GM18517 (cell line): Measurements from ENCODE around the gene CHST8.

Experiments
- ATAC-seq: cut with Tn5 transposase; IDR thresholded peaks from one replicate; pipeline ENCODE4 v1.9.1; 2021; ENCODE audit warnings: mild to moderate bottlenecking, moderate library complexity; ENCODE audit not compliant: unreplicated experiment

CHST8 gene

DNA sequence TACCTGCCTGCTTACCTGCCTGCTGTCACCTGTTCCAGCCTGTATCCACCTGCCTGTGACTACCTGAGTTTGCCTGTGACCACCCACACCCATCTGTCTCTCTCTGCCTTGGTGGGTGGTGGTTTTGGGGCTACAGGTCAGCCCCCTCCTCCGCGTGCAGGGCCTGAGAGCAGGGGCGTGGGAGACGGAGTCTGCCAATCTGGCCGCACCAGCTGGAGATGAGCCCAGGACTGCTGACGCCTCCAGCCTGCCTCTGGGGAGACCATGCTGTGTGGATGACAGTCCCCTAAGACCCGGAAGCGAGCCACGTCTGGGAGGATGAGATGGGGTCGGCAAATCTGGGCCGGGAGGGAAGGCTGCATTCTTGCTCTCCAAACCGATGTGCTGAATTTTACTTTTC lies 159.0 kb downstream of the CHST8 start:
- no peak for ATAC-seq

DNA sequence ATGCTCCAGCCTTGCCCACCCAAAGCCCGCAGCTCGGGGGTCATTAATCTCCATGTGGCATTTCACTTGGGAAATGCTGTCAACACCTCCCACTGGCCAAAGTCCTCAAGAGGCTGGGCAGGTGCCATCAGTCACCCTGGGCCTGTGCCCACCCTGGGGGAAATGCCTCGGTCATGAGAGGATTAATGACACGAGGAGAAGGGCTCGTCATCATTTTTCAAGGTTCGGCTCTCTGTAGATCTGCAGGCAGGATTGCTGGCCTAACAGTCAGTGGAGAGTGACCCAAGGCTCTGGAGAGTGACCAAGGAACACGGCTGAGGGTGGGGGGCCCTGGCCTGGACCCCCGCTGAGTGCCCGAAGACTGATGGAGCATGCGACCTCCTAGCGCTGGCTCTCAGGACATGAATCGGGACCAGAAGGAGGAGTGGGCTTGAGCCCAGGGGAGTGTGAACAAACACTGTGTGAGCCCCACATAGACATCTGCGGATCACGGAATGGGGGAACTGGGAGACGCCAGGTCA lies 159.7 kb downstream of the CHST8 start:
- no peak for ATAC-seq

- ATAC-seq = no peak
These were observed 160.2 kb downstream of the CHST8 start for GRCh38 chr19:33781996-33782395.

DNA sequence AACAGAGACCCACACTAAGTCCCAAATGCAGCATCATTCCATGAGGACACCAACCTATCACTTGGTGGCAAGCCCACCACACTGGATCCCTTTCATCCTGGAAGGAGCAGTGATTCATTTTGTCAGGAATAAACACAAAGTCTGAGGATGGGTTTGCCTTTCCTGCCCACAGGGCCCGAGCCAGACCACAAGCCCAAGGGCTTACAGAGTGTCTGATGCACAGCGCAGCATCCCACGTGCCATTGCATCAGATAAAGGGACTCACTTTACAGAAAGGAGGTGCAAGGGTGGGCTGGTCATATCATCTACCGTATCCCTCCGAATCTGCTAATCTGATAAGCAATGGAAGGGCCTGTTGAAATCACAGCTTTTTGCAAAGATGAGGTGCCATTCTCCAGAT lies 162.7 kb downstream of the CHST8 start:
- no peak for ATAC-seq

DNA sequence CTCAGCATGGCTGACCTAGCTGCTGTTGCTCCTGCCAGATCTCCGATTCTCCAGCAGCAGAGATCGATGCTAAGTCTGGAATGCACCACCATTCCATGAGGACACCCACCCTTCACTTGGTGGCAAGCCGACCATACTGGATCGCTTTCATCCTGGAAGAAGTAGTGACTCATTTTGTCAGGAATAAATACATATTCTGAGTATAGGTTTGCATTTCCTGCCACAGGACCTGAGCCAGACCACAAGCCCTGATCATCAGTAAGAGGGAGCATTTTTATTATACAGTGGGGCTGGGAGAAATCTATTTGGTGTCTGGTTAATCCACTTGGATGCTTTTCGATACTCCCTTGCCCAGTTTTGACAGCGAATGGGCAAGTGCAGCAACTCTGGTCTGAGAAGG lies 164.0 kb downstream of the CHST8 start:
- ATAC-seq = no peak

GRCh38 chr19:33788676-33789075 lies 166.9 kb downstream of the CHST8 start:
- no peak for ATAC-seq

DNA sequence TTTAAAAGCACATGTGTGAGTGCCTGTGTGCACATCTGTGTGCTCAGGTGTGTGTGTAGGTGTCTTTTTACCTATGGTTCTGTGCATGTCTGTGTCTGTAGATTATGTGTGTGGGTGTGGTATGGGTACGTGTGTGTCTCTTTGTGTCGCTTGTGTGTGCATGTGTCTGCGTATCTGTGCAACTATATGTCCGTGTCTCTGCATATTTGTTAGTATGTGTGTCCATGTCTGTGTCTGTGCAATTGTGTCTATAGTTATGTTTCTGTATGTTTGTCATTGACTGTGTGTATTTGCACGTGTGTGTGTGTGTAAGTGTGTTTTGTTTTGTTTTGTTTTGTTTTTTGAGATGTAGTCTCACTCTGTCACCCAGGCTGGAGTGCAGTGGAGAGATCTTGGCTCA lies 167.6 kb downstream of the CHST8 start:
- no peak for ATAC-seq

DNA sequence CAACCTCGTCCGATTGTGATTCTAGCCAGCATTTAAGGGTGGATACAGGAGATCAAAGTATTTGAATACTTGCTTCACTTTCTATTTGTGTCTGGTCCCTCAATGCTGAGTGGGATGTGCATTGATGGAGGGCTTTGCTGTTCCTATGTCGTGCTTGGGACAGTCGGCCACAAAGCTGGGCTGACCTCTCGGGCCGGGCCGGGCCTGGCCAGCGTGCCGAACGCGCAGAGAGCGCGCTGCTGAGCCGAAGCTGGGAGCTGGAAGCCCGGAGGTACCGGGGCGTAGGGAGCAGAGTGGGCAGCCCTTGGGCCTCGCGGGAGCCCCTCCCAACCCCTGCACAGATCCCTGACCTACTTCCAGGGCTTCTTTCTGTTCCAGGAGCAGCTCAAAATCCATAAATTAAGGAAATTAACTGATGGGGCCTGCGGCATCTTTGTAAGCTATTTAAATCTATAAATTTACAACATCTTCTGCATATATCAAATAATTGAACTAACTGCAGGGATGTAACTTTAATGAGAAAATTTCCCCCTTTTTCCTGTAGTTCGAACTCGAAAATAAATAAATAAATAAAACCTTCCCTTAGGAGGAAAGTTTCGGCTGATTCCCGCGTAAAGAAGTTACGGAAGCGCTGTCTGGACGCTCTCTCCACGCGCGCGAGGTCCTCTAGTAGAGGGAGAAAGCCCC lies 173.1 kb downstream of the CHST8 start:
- no peak for ATAC-seq

DNA sequence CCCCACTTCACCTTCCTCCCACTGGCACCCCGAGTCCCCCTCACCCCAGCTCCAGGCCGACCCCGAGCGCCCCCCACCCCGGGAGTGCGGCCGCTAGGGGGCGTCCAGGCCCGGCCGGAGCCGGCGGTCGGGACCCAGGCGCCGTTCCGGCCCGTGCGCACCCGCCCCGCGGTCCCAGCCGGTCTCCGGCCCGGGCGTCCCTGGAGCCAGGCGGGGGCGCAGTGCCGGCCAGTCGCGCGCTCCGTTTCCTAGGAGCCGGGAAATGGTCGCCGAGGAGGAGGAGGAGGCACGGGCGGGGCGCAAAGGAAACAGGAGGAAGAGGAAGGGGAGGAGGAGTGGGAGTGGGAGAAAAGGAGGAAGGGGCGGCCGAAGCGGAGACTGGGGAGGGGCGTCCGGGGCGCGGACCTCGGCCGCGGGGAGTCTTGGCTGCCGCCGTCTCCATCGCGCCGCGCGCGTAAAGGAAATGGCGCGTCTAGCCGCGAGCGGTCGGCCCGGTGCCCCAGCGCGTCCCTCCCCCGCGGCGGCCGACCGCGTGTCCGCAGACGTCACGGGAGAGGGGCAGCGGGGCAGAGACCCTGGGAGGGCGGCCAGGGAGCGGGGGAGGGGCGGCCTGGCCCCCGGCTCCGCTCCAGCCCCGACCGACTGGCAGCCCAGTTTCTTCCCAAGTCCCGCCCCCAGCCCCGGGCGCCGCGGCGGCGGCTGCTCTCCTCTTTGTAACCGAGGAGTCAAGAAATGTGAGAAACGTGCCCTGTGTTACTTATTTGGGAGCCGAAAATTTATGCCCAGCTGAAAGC lies 173.8 kb downstream of the CHST8 start:
- ATAC-seq = no peak

DNA sequence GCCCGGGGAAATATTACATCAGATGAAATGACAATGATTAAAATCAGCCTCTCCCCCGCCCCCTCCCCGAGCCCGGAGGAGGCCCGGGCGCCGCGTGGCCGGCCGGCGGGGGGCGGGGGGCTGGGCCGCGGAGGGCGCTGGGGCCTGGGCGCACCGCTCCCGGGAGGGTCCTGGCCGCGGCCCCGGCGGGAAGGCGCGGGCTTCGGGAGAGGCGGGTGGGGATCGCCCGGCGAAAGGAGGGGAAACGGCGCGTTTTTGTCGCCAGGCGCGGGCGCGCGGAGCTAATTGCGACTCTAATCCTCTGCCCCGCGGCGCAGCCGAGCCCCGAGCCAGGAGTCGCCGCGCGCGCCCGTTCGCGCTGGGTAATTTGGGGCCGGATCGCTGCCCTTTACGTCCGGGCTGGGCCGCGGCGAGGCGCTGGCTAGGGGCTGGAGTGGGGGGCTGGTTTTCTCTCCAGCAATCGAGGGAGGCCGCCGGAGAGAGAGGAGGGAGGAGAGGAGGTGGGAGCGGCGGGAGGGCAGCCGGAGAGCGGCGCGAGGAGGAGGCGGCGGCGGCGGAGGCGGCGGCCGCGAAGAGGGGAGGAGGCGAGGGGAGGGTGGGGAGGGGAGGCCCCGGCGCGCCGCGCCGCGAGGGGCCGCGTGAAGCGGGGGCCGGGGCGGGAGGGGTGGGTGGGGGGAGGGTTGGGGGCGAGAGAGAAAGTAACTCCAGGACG lies 174.6 kb downstream of the CHST8 start, which contains the start of gene KCTD15:
KCTD15 (plus strand) TSS at position 707 of the 712 bp plus-strand sequence. CDS start 3,585 bp downstream, outside the sequence.
- ATAC-seq = no peak

DNA sequence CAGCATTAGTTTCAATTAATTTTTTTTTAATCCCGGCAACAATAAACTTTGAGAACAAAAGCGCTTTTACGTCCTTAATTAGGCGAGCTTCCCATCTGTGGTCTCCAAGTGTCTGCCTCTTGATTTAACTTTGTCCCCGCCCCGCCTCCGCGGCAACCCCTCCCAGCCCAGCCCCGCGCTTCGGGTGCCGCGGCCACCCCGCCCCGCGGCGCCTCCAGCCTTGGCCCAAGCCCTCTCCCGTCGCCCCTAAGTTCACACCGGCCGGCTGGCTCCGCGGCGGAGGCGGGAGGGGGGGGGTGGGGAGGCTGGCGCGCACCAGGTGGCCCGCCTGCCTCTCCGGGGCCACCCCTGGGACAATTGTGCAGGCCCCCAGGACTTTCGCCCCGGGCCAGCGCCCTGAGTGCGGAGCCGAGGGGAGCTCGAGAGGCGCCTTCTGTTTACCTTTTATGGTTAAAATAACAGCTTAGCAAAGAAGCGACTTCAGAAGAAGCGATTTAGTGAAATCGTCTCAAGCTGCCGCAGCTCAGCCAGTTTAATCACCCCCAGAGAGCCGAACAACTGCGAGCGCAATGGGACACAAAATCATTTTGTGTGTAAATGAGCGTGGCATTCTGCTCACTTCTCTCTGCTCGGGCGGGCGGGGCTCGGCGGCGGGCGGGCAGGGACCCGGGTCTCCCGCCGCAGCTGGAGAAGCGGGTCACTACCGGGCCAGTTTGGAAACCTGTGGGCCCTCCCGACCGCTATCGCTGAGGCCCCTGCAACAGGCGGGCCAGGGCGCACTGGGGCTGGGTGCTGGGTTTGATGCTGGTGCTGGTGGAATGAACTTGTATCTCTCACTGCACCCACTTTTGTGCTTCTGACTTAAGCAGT lies 176.3 kb downstream of the CHST8 start:
- ATAC-seq = no peak

GRCh38 chr19:33798681-33799111 lies 176.9 kb downstream of the CHST8 start:
- ATAC-seq = no peak

GRCh38 chr19:33799476-33799875 lies 177.7 kb downstream of the CHST8 start:
- no peak for ATAC-seq

DNA sequence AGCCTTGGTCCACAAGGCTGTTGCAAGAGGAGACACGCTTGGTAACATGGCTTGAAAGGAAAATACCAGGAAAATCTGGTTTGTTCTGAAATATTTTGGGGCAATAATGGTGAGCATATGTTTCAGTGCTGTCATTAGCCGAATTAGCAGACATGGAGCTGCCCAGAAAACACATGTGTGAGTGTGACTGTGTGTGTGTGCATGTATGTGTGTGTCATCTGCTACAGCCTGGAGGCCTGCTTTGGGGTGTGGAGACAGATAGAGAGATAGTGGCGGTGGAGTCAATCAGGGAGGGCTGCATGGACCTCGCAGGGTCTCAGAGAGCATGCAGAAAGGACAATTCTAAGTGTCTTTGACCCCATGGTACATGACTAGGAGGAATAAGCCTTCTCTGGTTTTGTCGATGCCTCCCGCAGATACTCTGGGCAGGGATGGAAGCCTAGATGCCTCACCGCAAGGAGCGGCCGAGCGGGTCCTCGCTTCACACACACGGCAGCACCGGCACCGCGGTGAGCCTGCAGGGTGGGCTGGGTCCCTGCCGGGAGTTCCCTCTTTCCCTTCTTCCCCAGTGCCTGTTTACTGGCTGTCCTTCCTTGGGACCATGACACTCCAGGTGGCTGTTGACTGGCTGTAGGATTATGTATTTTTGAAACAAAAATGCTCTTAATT lies 178.4 kb downstream of the CHST8 start:
- no peak for ATAC-seq

GRCh38 chr19:33801411-33801810 lies 179.7 kb downstream of the CHST8 start:
- no peak for ATAC-seq

- ATAC-seq = no peak
These were observed 180.2 kb downstream of the CHST8 start for GRCh38 chr19:33802001-33802400.

DNA sequence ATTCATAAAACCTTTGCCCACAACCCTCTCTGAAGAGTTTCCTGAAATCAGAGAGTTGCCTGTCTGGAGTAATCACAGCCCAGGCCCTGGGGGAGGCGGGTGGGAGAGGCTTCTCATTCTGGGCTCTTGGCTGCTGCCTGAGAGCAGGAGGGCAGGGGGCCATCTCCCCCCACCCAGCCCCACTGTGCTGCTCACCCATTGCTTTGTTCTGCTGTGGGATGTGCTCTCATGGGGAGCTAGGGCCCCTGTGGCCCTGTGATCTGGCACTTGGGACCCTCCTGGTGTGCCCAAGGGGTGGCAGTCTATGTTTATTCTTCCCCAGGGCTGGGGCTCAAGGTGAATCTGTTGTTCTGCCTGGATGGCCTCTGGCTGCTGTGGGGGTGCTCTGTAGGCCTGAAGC lies 181.0 kb downstream of the CHST8 start:
- no peak for ATAC-seq

GRCh38 chr19:33803383-33803782 lies 181.6 kb downstream of the CHST8 start:
- no peak for ATAC-seq

DNA sequence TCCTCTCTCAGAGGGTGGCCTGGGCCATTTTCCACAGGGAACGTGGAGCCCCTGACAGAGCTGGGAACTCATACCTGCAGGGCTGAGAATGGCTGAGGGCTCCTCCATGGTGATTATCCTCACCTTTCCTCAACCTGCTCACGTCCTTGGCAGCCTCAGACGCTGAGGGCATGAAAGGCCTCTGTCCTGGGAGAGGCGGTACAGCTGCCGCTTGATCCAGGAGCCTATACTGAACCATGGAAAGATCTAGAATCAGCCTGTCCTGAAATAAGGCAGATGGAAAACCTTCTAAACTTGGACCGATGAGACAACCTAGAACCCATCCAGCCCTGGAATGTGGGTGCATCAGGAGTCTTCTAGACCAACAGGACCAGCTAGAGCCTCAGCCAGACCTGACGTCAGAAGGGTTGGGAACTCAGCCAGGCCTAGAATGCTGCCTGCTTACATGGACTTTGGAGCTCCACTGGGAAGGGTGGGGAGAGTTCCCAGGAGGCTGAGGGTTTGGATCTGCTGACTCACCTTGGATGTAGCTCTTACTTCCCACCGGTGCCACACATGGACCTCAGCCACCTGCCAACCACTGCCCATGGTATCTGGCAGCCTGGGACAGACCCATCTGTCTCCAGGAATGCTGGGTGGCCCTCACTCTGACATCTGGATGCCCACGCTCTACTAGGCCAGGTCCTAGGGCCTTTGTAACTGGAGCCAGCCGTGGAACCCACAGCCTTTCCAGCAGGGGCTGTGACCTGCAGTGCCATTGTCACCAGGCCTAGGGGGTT lies 182.5 kb downstream of the CHST8 start:
- no peak for ATAC-seq
